Spleen (tissue), 7 donors: Measurements from ENCODE around the gene IL1RL1.

Experiments
- CTCF ChIP-seq, 11 experiments: fragments of 200-600 bp in 7 of 11; fragments of 450-650 bp in 4 of 11; sonication (generic) in 4 of 11; IDR thresholded peaks in 8 of 11; conservative IDR thresholded peaks in 3 of 11; 1 replicate in 7 of 11; 2 replicates in 4 of 11; pipeline versions ENCODE4 v1.4.0 to v1.8.0; 2016 to 2021; ENCODE audit warnings: antibody characterized with exemption in 11 of 11, inconsistent platforms in 4 of 11, mild to moderate bottlenecking in 1 of 11
- POLR2A ChIP-seq, 3 donors: fragments of 450-650 bp; IDR thresholded peaks; one replicate each; pipeline ENCODE4 v1.5.1; 2017; ENCODE audit warnings: antibody characterized with exemption in 3 of 3, mild to moderate bottlenecking in 1 of 3
- POLR2AphosphoS5 ChIP-seq, 3 donors: sonication (generic); formaldehyde crosslinking; IDR thresholded peaks; one replicate each; pipeline ENCODE4 v1.5.1; 2017; ENCODE audit warnings: antibody characterized with exemption in 3 of 3
- donor health status: DM: no; HTN: no; CAD: no; lungs with moderate emphysema.
- donor health status: DM: no; HTN: no; CAD: no.
- donor health status: DM: no; HTN: no; CAD: no.

GRCh38 chr2:102397209-102397608 lies 85.8 kb downstream of the IL1RL1 start:
- no peak for TF ChIP-seq CTCF (IDR thresholded peaks at IDR 0.05 in 8 of 11, conservative IDR thresholded peaks at IDR 0.05 in 3 of 11)
- no peak for TF ChIP-seq POLR2AphosphoS5 (IDR thresholded peaks at IDR 0.05)
- TF ChIP-seq POLR2A (IDR thresholded peaks at IDR 0.05) = no peak
